Neuronal stem cell (in vitro differentiated cells): ENCODE results near the gene DCUN1D3.

Source experiments
- DNase-seq: peaks from one replicate; pipeline ENCODE4 v3.0.0-alpha.2; 2013; ENCODE audit warnings: low spot score
- H2AFZ ChIP-seq: one replicate; pipeline ENCODE4 v1.6.1; 2013; ENCODE audit warnings: mild to moderate bottlenecking, low read length, inconsistent platforms
- H2AK5ac ChIP-seq: 2 replicates; pipeline ENCODE4 v1.6.1; 2013; ENCODE audit warnings: low read depth, mild to moderate bottlenecking, inconsistent platforms, low read length, moderate library complexity, mixed read lengths
- H2BK120ac ChIP-seq: 2 replicates; pipeline ENCODE4 v1.6.1; 2013; ENCODE audit warnings: low read depth, mild to moderate bottlenecking, inconsistent platforms, low read length, moderate library complexity, mixed read lengths
- H2BK12ac ChIP-seq: one replicate; pipeline ENCODE4 v1.6.1; 2013; ENCODE audit warnings: low read length, inconsistent platforms
- H2BK15ac ChIP-seq: 2 replicates; pipeline ENCODE4 v1.6.1; 2013; ENCODE audit warnings: mild to moderate bottlenecking, low read length, inconsistent platforms, mixed read lengths
- H2BK5ac ChIP-seq: one replicate; pipeline ENCODE4 v1.6.1; 2013; ENCODE audit warnings: inconsistent platforms, mild to moderate bottlenecking, low read length, moderate library complexity
- H3K14ac ChIP-seq: one replicate; pipeline ENCODE4 v1.6.1; 2013; ENCODE audit warnings: low read length, inconsistent platforms
- H3K18ac ChIP-seq: 2 replicates; pipeline ENCODE4 v1.6.1; 2013; ENCODE audit warnings: low read length, inconsistent platforms
- H3K23ac ChIP-seq: 2 replicates; pipeline ENCODE4 v1.6.1; 2013; ENCODE audit warnings: low read depth, mild to moderate bottlenecking, mixed read lengths, low read length, inconsistent platforms; ENCODE audit not compliant: poor library complexity
- H3K27ac ChIP-seq: replicated peaks from 3 replicates; pipeline ENCODE4 v1.5.1; 2013; ENCODE audit warnings: low read length, inconsistent platforms
- H3K27me3 ChIP-seq, 3 experiments: 2 replicates each; pipeline ENCODE4 v1.6.1; 2013; ENCODE audit warnings: low read length in 3 of 3, mild to moderate bottlenecking in 2 of 3, inconsistent platforms in 1 of 3, low read depth in 1 of 3, mixed read lengths in 1 of 3, moderate library complexity in 1 of 3; ENCODE audit not compliant: control insufficient read depth in 3 of 3, insufficient read depth in 3 of 3
- H3K36me3 ChIP-seq, 2 donors: replicated peaks in 1 of 2; 2 replicates each; pipeline ENCODE4 v1.6.1; 2013; ENCODE audit warnings: low read length in 2 of 2; ENCODE audit not compliant: control insufficient read depth in 2 of 2, insufficient read depth in 2 of 2
- H3K4ac ChIP-seq: 2 replicates; pipeline ENCODE4 v1.6.1; 2013; ENCODE audit warnings: inconsistent platforms, mild to moderate bottlenecking, low read length, moderate library complexity
- H3K4me1 ChIP-seq, 2 donors: 1 replicate in 1 of 2; 2 replicates in 1 of 2; pipeline ENCODE4 v1.6.1; 2013; ENCODE audit warnings: low read length in 2 of 2, low read depth in 1 of 2; ENCODE audit not compliant: control insufficient read depth in 2 of 2, insufficient read depth in 1 of 2
- H3K4me2 ChIP-seq: one replicate; pipeline ENCODE4 v1.6.1; 2013; ENCODE audit warnings: mild to moderate bottlenecking, low read length, inconsistent platforms; ENCODE audit not compliant: insufficient read depth, poor library complexity, severe bottlenecking
- H3K4me3 ChIP-seq, 2 donors: 2 replicates each; pipeline ENCODE4 v1.5.1; 2013; ENCODE audit warnings: low read length in 2 of 2, mild to moderate bottlenecking in 2 of 2, inconsistent platforms in 1 of 2, moderate library complexity in 1 of 2
- H3K79me1 ChIP-seq: one replicate; pipeline ENCODE4 v1.6.1; 2013; ENCODE audit warnings: low read depth, mild to moderate bottlenecking, inconsistent platforms, low read length, moderate library complexity
- H3K9ac ChIP-seq: one replicate; pipeline ENCODE4 v1.6.1; 2013; ENCODE audit warnings: mild to moderate bottlenecking, low read depth, low read length, inconsistent platforms; ENCODE audit not compliant: poor library complexity
- H3K9me3 ChIP-seq, 2 donors: replicated peaks in 1 of 2; 2 replicates each; pipeline versions ENCODE3 to v1.6.1; 2013; ENCODE audit warnings: low read length in 2 of 2, mild to moderate bottlenecking in 2 of 2, inconsistent platforms in 1 of 2, low read depth in 1 of 2, mixed read lengths in 1 of 2, moderate library complexity in 1 of 2; ENCODE audit not compliant: control insufficient read depth in 2 of 2, insufficient read depth in 1 of 2
- H4K8ac ChIP-seq: one replicate; pipeline ENCODE4 v1.6.1; 2013; ENCODE audit warnings: low read depth, mild to moderate bottlenecking, inconsistent platforms, low read length, moderate library complexity
- H4K91ac ChIP-seq: one replicate; pipeline ENCODE4 v1.6.1; 2013; ENCODE audit warnings: low read length, low read depth, mild to moderate bottlenecking, inconsistent platforms; ENCODE audit not compliant: poor library complexity
- WGBS, 2 donors: extraction: QIAGEN DNeasy Blood & Tissue Kit; methylation state at CpG; one replicate each; pipeline ENCODE4 v1.1.7; 2013; ENCODE audit warnings: missing lambda C conversion rate in 2 of 2, mixed read lengths in 1 of 2; ENCODE audit not compliant: insufficient read length in 2 of 2, insufficient replicate concordance in 1 of 2; ENCODE audit errors: extremely low coverage in 2 of 2; 5-methylcytosine and 5-hydroxymethylcytosine counted together

DCUN1D3 gene

GRCh38 chr16:20904507-20905081, 4.4 kb upstream of the DCUN1D3 start:
- peaks cover 2% of the 10 kb centered on the region for H3K79me1 ChIP-seq
- no peak overlapping the region for H3K4me2 ChIP-seq
- no peak overlapping the region for H2BK5ac ChIP-seq
- no peak overlapping the region for H3K23ac ChIP-seq
- no peak overlapping the region for H2BK12ac ChIP-seq
- H2BK120ac ChIP-seq, result no peak overlapping the region
- no peaks in the 10 kb centered on the region for H3K9me3 ChIP-seq
- no peak overlapping the region for H3K4me3 ChIP-seq
- peaks cover 3 to 14% of the 10 kb centered on the region in 2 donors for H3K36me3 ChIP-seq
- peaks cover 5% of the 10 kb centered on the region in 2 donors for H3K4me1 ChIP-seq
- DNase-seq, result no peak
- H3K14ac ChIP-seq, result no peak overlapping the region
- no peak overlapping the region for H3K27ac ChIP-seq
- no peak overlapping the region for H2BK15ac ChIP-seq
- no peak overlapping the region for H3K9ac ChIP-seq
- no peak overlapping the region for H3K4ac ChIP-seq
- no peak overlapping the region for H3K18ac ChIP-seq
- H2AK5ac ChIP-seq, result no peak overlapping the region
- H3K27me3 ChIP-seq, result no peaks in the 10 kb centered on the region
- WGBS, 2 donors, result no CpG with 5 or more reads among the region's 3 CpGs
- H2AFZ ChIP-seq, result no peak overlapping the region
- no peak overlapping the region for H4K8ac ChIP-seq
- no peak overlapping the region for H4K91ac ChIP-seq

- no peak overlapping the region for H2AK5ac ChIP-seq
- H3K23ac ChIP-seq, result no peak overlapping the region
- H3K4ac ChIP-seq, result no peak overlapping the region
- H4K91ac ChIP-seq, result no peak overlapping the region
- no peak overlapping the region for H2BK12ac ChIP-seq
- peaks cover 2% of the 10 kb centered on the region for H3K79me1 ChIP-seq
- H2BK120ac ChIP-seq, result no peak overlapping the region
- no peak overlapping the region for H3K27ac ChIP-seq
- peaks cover 3 to 14% of the 10 kb centered on the region in 2 donors for H3K36me3 ChIP-seq
- H3K27me3 ChIP-seq, result no peaks in the 10 kb centered on the region
- H2AFZ ChIP-seq, result no peak overlapping the region
- no peaks in the 10 kb centered on the region for H3K9me3 ChIP-seq
- H2BK5ac ChIP-seq, result no peak overlapping the region
- no peak overlapping the region for H3K14ac ChIP-seq
- H3K9ac ChIP-seq, result no peak overlapping the region
- no CpG with 5 or more reads among the region's 5 CpGs for WGBS, 2 donors
- H3K4me2 ChIP-seq, result no peak overlapping the region
- no peak overlapping the region for H2BK15ac ChIP-seq
- H3K18ac ChIP-seq, result no peak overlapping the region
- H4K8ac ChIP-seq, result no peak overlapping the region
- no peak for DNase-seq
- peaks cover 8 to 10% of the 10 kb centered on the region in 2 donors for H3K4me1 ChIP-seq
- H3K4me3 ChIP-seq, result no peak overlapping the region
These were observed 3.8 kb upstream of the DCUN1D3 start for GRCh38 chr16:20903899-20904506.

- no peak overlapping the region for H3K18ac ChIP-seq
- no peak overlapping the region for H2AFZ ChIP-seq
- H3K36me3 ChIP-seq, result peaks cover 3 to 14% of the 10 kb centered on the region in 2 donors
- no peak overlapping the region for H2BK120ac ChIP-seq
- H3K4ac ChIP-seq, result no peak overlapping the region
- H2BK15ac ChIP-seq, result no peak overlapping the region
- H2AK5ac ChIP-seq, result no peak overlapping the region
- no peak overlapping the region for H3K9ac ChIP-seq
- WGBS, 2 donors, result no CpG with 5 or more reads among the region's 5 CpGs
- H3K79me1 ChIP-seq, result peaks cover 2% of the 10 kb centered on the region
- no peak overlapping the region for H4K91ac ChIP-seq
- H2BK5ac ChIP-seq, result no peak overlapping the region
- no peak overlapping the region for H4K8ac ChIP-seq
- no peak overlapping the region for H3K23ac ChIP-seq
- no peaks in the 10 kb centered on the region for H3K9me3 ChIP-seq
- no peak overlapping the region for H3K14ac ChIP-seq
- no peak overlapping the region for H2BK12ac ChIP-seq
- H3K27ac ChIP-seq, result no peak overlapping the region
- H3K4me1 ChIP-seq, result peaks cover 8 to 12% of the 10 kb centered on the region in 2 donors
- H3K4me3 ChIP-seq, result no peak overlapping the region
- no peak for DNase-seq
- no peak overlapping the region for H3K4me2 ChIP-seq
- no peaks in the 10 kb centered on the region for H3K27me3 ChIP-seq
These were observed 3.1 kb upstream of the DCUN1D3 start for GRCh38 chr16:20903116-20903898.

- no peak overlapping the region for H3K4ac ChIP-seq
- no peak overlapping the region for H2BK5ac ChIP-seq
- no peak overlapping the region for H3K4me3 ChIP-seq
- no peak overlapping the region for H3K14ac ChIP-seq
- H3K27ac ChIP-seq, result no peak overlapping the region
- H3K27me3 ChIP-seq, result no peaks in the 10 kb centered on the region
- H2BK120ac ChIP-seq, result no peak overlapping the region
- H3K79me1 ChIP-seq, result peaks cover 2% of the 10 kb centered on the region
- H3K4me1 ChIP-seq, result peaks cover 8 to 16% of the 10 kb centered on the region in 2 donors
- no peak overlapping the region for H3K4me2 ChIP-seq
- WGBS, 2 donors, result no CpG with 5 or more reads among the region's 6 CpGs
- H3K9me3 ChIP-seq, result no peaks in the 10 kb centered on the region
- H4K91ac ChIP-seq, result no peak overlapping the region
- peaks cover 3 to 19% of the 10 kb centered on the region in 2 donors for H3K36me3 ChIP-seq
- no peak overlapping the region for H2BK12ac ChIP-seq
- no peak overlapping the region for H2AFZ ChIP-seq
- no peak overlapping the region for H2BK15ac ChIP-seq
- no peak overlapping the region for H3K9ac ChIP-seq
- no peak overlapping the region for H2AK5ac ChIP-seq
- no peak overlapping the region for H4K8ac ChIP-seq
- H3K23ac ChIP-seq, result no peak overlapping the region
- DNase-seq, result no peak
- no peak overlapping the region for H3K18ac ChIP-seq
These were observed 2.3 kb upstream of the DCUN1D3 start for GRCh38 chr16:20902426-20902825.
